ENCODE data around the gene DDIAS.
"Not testable (repeated sequence)": the region's sequence is repeated elsewhere in the genome, so short reads cannot be mapped to it uniquely, and the experiment has no call there.

DDIAS gene

DNA sequence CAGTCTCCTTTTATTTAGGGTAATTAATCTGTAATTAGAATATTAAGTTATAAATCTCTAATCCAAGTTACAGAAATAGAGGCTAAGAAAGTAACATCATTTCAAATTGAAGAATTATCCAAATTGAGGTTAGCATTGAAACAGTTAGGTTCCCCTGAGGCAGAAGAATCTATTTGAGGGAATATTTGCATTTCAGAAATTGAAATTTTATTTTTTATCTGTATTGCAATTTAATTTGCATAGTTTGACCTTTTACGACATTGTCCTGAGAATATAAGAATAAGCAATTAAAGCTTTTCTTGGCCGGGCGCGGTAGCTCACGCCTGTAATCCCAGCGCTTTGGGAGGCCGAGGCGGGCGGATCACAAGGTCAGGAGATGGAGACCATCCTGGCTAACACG lies 27.6 kb downstream of the DDIAS start:
- no peak for DNase-seq

DNA sequence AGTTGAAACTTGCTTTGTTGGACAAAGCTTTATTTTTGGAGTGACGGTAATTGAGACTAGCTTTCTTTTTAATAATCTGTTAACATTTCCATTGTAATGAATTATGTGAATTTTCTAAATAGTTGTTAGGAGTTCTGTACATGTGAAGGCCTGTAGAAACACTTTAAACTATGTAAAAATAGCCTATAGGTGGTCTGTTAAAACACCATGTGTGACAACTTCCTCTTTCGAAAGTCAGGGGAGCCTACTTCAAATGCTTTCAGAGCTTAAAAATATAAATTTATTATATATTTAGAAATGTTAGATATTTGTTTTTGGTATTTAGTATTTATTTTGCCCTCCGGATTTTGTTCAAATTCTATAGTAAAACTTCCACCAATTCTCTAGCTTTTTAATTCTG lies 28.7 kb downstream of the DDIAS start:
- DNase-seq: no peak

GRCh38 chr11:82930734-82931133 lies 29.2 kb downstream of the DDIAS start:
- no peak for DNase-seq

GRCh38 chr11:82932564-82932963 lies 31.0 kb downstream of the DDIAS start:
- no peak for DNase-seq

DNA sequence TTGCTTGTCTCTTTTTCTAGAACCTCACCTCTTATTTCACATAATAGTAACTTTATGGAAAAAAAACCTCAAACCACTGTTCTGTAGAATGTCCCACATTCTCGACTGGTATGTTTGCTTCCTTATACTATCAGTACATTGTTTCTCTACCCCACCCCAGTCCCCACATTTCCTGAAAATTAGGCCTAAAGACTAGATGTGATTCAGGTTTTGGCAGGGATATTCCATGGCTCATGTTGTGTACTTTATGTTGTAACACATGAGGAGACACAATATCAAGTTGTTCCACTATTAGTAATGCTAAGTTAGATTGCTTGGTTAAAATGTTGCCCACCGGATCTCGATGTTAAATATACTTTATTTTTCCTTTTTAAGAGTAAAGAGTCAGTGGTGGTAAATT lies 34.7 kb downstream of the DDIAS start:
- no peak for DNase-seq

DNA sequence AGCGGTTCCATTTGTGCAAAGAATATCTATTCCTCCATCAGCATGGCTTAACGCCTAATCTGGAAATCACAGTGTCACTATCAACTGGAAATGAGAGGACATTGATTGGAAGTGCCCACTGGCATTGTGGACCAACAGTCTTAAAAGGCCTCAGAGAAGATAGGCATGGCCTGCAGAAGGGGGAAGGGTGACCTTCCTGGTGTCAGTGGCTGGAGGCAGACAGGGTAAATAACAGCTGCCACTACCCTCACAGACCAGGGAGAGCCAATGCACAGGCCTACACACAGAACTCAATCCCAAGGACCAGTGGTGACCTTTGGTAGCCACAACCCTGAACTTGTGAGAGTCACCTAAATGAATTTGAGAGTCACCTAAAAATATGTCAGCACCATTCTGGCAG lies 36.0 kb downstream of the DDIAS start:
- no peak for DNase-seq

DNA sequence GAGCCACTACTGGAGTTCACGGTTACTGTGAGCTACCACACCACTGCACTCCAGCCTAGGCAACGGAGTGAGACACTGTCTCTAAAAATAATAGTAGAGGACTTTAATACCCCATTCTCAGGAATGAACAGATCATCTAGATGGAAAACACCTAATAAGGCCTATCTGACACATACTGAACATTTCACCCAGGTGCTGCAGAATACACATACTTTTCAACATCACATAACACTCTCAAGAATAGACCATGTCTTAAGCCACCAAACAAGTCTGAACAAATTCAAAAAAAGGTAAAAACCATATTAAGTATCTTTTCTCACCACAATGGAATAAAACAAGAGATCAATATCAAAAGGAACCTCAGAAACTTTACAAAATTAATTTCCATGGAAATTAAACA lies 37.9 kb downstream of the DDIAS start:
- DNase-seq: no peak

- no peak for DNase-seq
Observed at GRCh38 chr11:82942376-82942775, 40.8 kb downstream of the DDIAS start.

GRCh38 chr11:82943430-82943829 lies 41.9 kb downstream of the DDIAS start:
- not testable (repeated sequence) for DNase-seq

DNA sequence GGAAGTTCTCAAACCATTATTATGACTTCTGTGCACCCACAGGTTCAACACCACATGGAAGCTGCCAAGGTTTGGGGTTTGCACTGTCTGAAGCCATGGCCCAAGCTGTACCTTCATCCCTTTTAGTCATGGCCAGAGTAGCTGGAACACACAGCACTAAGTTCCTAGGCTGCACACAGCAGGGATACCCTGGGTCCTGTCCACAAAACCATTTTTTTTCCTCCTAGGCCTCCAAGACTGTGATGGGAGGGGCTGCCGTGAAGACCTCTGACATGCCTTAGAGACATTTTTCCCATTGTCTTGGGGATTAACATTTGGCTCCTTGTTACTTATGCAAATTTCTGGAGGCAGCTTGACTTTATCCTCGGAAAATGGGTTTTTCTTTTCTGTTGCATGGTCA lies 42.7 kb downstream of the DDIAS start:
- no peak for DNase-seq

GRCh38 chr11:82945041-82945440 lies 43.5 kb downstream of the DDIAS start:
- not testable (repeated sequence) for DNase-seq

- DNase-seq: no peak
Observed at GRCh38 chr11:82945682-82946081, 44.1 kb downstream of the DDIAS start.

DNA sequence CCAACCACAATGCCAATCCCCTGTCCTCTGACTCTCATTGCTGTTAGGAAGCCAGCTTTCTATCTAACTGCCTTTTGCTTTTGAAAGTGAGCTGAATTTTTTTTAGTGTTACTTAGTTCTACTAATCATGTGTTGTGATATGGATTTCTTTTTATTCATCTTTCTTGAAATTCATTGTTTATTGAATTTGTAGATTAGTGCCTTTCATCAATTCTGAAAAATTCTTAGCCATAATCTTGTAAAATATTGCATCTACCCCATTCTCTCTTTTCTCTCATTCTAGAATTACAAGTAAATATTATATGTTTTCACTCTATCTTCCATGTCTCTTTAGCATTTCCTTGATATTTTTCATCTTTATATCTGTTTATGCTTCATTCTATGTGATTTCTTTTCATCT lies 47.8 kb downstream of the DDIAS start:
- no peak for DNase-seq

DNA sequence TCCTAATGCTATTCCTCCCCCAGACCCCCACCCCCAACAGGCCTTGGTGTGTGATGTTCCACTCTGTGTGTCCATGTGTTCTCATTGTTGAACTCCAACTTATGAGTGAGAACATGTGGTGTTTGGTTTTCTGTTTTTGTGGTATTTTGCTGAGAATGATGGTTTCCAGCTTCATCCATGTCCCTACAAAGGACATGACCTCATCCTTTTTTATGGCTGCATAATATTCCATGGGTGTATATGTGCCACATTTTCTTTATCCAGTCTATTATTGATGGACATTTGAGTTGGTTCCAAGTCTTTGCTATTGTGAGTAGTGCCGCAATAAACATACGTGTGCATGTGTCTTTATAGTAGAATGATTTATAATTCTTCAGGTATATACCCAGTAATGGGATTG lies 49.0 kb downstream of the DDIAS start:
- not testable (repeated sequence) for DNase-seq

GRCh38 chr11:82955736-82956453 lies 54.4 kb downstream of the DDIAS start:
- DNase-seq: peak; percentile 46

DNA sequence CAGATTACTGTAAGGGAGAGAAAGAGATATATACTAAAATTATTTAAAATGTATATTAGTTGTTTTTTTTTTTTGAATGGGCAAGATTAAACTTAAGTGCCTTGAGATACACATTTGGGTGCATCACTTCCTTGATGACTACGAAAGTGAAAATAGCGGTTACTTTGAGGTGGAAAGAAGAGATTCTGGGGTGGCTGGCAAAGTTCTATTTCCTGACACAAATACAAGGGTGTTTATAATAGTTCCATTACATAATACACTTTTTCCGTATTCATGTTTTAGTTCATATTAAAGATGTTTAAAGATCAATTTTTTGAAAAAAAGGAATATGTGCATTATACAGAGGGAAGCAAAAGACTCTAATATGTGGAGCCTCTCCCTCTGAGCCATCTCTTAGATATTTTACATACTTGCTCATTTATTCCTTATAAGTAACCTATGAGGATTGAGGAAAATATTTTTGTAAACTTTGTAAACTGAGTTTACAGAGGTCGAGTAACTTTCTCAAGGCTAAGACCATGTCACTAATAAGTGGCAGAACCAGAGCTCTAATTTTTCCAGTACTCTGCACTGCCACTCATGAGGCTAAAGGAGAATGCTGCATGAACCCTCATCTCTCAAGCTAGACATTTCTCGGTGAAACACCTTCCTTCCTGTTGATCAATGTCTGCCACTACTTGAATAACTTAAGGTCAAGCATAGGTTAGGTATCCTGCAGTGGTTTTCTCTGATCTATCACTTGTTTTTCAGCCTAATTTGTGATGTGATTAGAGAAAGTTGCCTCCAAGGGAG lies 58.6 kb downstream of the DDIAS start:
- DNase-seq: peak; percentile 34

GRCh38 chr11:82960779-82961143 lies 59.2 kb downstream of the DDIAS start:
- DNase-seq: no peak

DNA sequence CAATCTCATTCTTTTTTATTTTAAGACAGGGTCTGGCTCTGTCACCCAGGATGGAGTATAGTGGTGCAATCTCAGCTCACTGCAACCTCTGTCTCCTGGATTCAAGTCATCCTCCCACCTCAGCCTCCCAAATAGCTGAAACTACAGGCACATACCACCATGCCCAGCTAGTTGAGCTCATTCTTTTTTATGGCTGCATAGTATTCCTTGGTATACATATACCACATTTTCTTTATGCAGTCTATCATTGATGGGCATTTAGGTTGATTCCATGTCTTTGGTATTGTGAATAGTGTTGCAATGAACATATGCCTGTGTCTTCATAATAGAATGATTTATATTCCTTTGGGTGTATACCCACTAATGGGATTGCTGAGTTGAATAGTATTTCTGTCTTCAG lies 60.5 kb downstream of the DDIAS start:
- not testable (repeated sequence) for DNase-seq

DNA sequence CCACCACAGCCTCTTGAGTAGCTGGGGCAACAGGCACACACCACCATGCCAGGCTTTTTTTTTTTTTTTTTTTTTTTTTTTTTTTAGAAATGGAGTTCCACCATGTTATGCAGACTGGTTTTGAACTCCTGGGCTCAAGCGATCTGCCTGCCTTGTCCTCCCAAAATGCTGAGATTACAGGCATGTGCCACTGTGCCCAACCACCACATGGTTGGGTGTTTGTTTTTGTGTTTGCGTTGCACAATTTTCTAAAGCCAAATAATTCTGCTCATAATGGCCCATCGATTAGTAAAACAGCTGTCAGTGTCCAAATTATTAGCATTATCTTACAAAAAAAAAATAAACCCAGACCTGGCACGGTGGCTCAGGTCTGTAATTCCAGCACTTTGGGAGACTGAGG lies 65.8 kb downstream of the DDIAS start:
- no peak for DNase-seq

DNA sequence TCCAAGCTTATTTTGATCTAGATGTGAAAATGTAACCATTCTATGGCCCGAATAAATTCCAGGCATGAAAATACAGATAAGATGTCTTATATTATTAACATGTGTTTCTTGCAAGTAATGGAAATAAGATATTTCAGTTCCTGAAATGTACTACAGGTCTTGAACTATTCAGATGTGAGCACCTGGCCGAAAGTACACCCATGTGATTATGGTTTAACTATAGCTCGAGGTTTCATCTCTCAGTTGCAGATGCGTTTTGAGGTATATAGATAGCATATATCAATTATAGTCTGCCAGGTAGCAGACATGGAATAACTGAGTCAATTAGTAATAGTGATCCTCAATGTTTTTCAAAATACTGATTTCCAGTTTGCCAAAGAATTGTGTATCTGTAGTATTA lies 68.3 kb downstream of the DDIAS start:
- no peak for DNase-seq

GRCh38 chr11:82970507-82971083 lies 69.1 kb downstream of the DDIAS start:
- DNase-seq: not testable (repeated sequence)

- peak; percentile 59 for DNase-seq
Observed at GRCh38 chr11:82971519-82971946, 70.0 kb downstream of the DDIAS start.

DNA sequence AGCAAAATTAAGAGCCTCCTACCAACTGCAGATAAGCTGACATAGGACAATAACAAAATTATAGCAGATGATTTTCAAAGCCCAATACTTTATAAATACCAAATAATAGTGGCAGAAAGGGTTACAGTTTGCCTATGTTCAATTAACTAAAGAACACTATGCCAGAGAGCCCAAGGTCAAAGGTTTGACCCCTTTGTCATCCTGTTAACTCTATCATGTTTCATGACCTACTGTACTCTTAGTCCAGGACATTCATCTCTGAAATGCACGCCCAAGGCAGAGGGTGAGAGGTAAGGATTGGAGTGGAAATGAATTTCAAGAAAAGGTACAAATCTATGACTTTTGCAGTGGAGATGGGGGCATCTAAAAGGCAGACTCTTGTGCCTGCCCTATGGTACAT lies 70.6 kb downstream of the DDIAS start:
- DNase-seq: no peak

- no peak for DNase-seq
Observed at GRCh38 chr11:82974135-82974534, 72.6 kb downstream of the DDIAS start.

All from stimulated activated CD4-positive, alpha-beta T cell treated with anti-CD3 and anti-CD28 coated beads, Interleukin-15, amount 100 ng/mL, for 24 hours (primary cell).